ENCODE data around the gene HS3ST4. TPM values are rescaled to one million over a fixed set of nuclear protein-coding genes. Genes with fewer than 3 reads are reported as not detected.

Gene HS3ST4
- total RNA-seq, 2 donors from 2014 or later, result 1.0 to 1.9 TPM

DNA sequence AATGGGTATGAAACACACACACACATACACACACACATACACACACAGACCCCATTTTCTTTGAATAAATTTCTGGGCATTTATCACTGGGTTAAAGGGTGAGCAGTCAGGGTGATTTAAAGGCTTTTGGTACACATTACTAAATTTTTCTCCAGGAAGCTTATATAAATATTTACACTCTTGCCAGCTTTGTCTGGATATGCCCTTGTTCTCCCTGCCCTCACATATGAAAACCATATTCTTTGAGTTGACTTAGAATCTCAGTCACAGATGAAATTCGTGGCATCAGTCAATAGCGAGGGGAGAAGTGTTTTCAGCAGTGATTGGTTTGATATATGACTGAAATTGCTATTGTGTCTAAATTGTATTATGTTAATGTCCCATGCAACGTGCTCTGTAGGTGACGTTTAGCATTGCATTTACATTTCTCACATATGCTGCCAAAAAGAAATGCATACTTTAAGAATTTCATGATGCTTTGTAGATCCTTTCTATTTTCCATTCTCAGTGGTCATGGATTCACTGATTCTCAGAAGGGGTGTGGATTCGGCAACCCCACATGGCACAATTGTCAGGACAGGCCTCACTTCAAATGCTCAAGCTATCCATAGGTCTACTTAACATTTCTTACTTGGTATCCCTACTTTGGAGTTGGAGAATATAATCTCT lies 34.8 kb downstream of the HS3ST4 start:
- no peak overlapping the region for H3K27ac ChIP-seq
- WGBS, result 32% methylated on average over 5 of the region's 5 CpGs
- no peaks in the 10 kb centered on the region for H3K27me3 ChIP-seq (replicated peaks; ENCODE audit: insufficient read depth)
- TF ChIP-seq POLR2A (IDR thresholded peaks at IDR 0.05), result no peak
- TF ChIP-seq POLR2AphosphoS5 (IDR thresholded peaks at IDR 0.05), result no peak
- TF ChIP-seq, protein P1, sequence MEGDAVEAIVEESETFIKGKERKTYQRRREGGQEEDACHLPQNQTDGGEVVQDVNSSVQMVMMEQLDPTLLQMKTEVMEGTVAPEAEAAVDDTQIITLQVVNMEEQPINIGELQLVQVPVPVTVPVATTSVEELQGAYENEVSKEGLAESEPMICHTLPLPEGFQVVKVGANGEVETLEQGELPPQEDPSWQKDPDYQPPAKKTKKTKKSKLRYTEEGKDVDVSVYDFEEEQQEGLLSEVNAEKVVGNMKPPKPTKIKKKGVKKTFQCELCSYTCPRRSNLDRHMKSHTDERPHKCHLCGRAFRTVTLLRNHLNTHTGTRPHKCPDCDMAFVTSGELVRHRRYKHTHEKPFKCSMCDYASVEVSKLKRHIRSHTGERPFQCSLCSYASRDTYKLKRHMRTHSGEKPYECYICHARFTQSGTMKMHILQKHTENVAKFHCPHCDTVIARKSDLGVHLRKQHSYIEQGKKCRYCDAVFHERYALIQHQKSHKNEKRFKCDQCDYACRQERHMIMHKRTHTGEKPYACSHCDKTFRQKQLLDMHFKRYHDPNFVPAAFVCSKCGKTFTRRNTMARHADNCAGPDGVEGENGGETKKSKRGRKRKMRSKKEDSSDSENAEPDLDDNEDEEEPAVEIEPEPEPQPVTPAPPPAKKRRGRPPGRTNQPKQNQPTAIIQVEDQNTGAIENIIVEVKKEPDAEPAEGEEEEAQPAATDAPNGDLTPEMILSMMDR (IDR thresholded peaks at IDR 0.05), result no peak
- H3K36me3 ChIP-seq, result no peaks in the 10 kb centered on the region
- H3K4me1 ChIP-seq (replicated peaks), result no peaks in the 10 kb centered on the region
- no peak for DNase-seq (ENCODE audit: low spot score)
- no peak overlapping the region for H3K4me3 ChIP-seq
- intact Hi-C loops (cut with DNase I), result no loop called here
- H3K9me3 ChIP-seq, result no peaks in the 10 kb centered on the region

DNA sequence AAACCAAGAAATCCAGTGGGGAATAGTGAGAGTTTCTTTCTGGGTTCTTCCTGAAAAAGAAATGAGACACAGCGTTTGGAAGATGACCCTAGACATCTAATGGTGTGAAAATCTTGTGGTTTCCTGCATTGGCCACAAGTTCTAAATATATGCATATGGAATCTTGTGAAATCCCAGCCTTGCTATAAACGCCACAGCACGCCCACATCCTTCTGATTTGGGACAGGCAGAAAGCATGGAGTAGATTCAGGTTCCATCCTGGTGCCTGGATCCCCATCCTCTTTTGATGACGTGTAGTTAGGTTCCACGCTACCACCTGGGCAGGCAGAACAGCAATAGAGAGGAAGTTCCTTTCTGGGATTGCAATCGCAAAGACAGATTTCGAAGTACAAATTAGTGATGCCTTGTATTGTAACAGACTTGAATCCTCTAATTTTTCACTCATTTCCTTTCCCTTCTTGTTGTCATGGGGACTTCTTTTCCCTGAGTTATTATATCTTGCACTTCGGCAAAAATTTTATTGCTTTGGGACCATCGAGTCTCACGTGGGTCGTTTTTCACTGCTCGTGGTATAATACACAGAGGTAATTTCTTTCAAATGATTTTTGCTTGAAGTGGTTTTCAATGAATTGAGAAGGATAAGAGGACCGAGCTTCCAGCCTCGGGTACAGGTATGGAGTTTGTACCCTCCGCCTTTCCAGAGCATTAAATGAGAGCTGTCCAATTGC lies 37.6 kb downstream of the HS3ST4 start:
- intact Hi-C loops (cut with DNase I), result no loop called here
- no peak overlapping the region for H3K27ac ChIP-seq
- H3K4me1 ChIP-seq (replicated peaks), result no peaks in the 10 kb centered on the region
- WGBS, result 79% methylated on average over 15 of the region's 15 CpGs
- H3K4me3 ChIP-seq, result no peak overlapping the region
- no peak for TF ChIP-seq POLR2A (IDR thresholded peaks at IDR 0.05)
- TF ChIP-seq, protein P1 (IDR thresholded peaks at IDR 0.05), result no peak
- no peak for TF ChIP-seq POLR2AphosphoS5 (IDR thresholded peaks at IDR 0.05)
- H3K36me3 ChIP-seq, result no peaks in the 10 kb centered on the region
- DNase-seq (ENCODE audit: low spot score), result no peak
- no peaks in the 10 kb centered on the region for H3K27me3 ChIP-seq (replicated peaks; ENCODE audit: insufficient read depth)
- H3K9me3 ChIP-seq, result no peaks in the 10 kb centered on the region

DNA sequence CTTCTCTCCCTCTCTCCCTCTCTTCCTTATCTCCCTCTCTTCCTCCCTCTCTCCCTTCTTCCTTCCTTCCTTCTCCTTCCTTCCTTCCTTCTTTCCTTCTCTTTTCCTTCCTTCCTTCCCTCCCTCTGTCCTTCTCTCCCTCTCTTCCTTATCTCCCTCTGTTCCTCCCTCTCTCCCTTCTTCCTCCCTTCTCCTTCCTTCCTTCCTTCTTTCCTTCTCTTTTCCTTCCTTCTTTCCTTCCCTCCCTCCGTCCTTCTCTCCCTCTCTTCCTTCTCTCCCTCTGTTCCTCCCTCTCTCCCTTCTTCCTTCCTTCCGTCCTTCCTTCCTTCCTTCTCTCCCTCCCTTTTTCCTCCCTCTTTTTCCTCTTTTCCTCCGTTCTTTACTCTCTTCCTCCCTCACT lies 38.6 kb downstream of the HS3ST4 start:
- Histone ChIP-seq H3K4me3 (no peak overlapping the region), H3K9me3 (no peaks in the 10 kb centered on the region), H3K36me3 (no peaks in the 10 kb centered on the region), H3K27ac (no peak overlapping the region), H3K27me3 (replicated peaks; ENCODE audit: insufficient read depth) (no peaks in the 10 kb centered on the region), H3K4me1 (replicated peaks) (no peaks in the 10 kb centered on the region)
- intact Hi-C loops (cut with DNase I), result loop anchor here (5.0 kb wide), 1 partner anchor 33 kb away; no protein-coding TSS in a partner anchor
- DNase-seq (ENCODE audit: low spot score), result no peak
- WGBS, result 83% methylated on average over 3 of the region's 3 CpGs
- TF ChIP-seq, protein P1 (IDR thresholded peaks at IDR 0.05), result no peak
- TF ChIP-seq POLR2A (IDR thresholded peaks at IDR 0.05) (no peak), POLR2AphosphoS5 (IDR thresholded peaks at IDR 0.05) (no peak)

DNA sequence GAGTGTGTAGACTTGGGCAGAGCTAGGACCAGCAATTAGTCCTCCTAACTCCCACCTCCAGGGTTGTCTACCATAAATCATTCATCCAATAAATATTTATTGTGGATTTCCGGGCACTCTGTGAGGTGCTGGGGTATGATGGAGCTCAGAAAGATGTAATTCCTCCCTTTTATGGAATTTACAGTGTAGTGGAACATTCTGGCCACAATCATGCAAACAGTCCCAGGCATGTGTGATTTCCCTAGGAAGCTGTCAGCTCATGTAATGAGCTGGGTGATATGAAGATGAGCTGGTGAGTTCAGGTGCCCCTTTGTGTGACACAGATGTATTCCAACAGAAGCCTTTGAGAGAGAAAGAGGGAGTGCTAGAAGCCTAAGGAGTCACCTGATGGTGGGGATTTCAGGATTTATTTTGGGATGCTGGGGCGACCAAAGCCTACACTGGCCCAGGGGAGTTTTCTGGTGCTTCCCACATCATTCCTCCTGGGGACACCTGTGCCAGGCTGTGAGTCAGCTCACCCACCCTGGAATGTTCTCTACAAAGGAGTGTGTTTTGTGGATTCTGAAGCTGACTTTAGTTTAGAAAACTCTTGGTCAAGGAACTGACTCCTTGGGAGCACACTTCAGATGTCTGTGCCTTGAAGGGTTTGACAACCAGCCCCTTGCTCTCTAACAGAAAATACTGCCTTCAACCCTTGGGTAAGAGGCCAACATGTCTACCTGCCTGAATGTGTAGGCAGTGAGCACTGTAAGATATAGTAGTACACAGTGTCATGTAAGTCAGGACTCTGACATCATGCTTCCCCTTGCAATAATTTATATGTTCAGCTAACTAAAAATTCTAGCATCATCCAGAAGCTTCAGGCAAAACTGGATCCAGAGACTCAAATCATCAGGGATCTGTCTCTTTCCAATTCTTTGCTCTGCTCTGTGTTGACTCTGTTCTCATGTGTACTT lies 42.9 kb downstream of the HS3ST4 start:
- no peak for TF ChIP-seq POLR2AphosphoS5 (IDR thresholded peaks at IDR 0.05)
- TF ChIP-seq POLR2A (IDR thresholded peaks at IDR 0.05), result no peak
- TF ChIP-seq, protein P1 (IDR thresholded peaks at IDR 0.05), result no peak
- WGBS, result 34% methylated on average over 2 of the region's 2 CpGs
- Histone ChIP-seq H3K27ac (no peak overlapping the region), H3K9me3 (no peaks in the 10 kb centered on the region), H3K27me3 (replicated peaks; ENCODE audit: insufficient read depth) (no peaks in the 10 kb centered on the region), H3K4me3 (no peak overlapping the region), H3K36me3 (no peaks in the 10 kb centered on the region), H3K4me1 (replicated peaks) (no peaks in the 10 kb centered on the region)
- intact Hi-C loops (cut with DNase I), result loop anchor here (5.0 kb wide), 1 partner anchor 37 kb away; no protein-coding TSS in a partner anchor
- DNase-seq (ENCODE audit: low spot score), result no peak
